GM18517 (cell line): ENCODE results near the gene LSMEM2.

Experiments
- ATAC-seq: cut with Tn5 transposase; IDR thresholded peaks from one replicate; pipeline ENCODE4 v1.9.1; 2021; ENCODE audit warnings: mild to moderate bottlenecking, moderate library complexity; ENCODE audit not compliant: unreplicated experiment

Gene LSMEM2

GRCh38 chr3:50336452-50337174, 57.7 kb downstream of the LSMEM2 start:
- ATAC-seq = peak; percentile 2

GRCh38 chr3:50337175-50337861, 58.4 kb downstream of the LSMEM2 start:
- ATAC-seq = peak; percentile 82
